OCI-LY7 (cell line): ENCODE data around the gene ECD. TPM values are rescaled to one million over a fixed set of nuclear protein-coding genes. Genes with fewer than 3 reads are reported as not detected.

Experiments
- Bru-seq: library from RNA; stranded (reverse); fragments of 400-500 nt; gene quantifications from one replicate; lab custom pipeline; 2021; lab: Mats Ljungman, UMichigan
- BruChase-seq, 2 experiments: library from RNA; stranded (reverse); fragments of 400-500 nt; gene quantifications; one replicate each; lab custom pipeline; 2021; lab: Mats Ljungman, UMichigan
- BruUV-seq: library from RNA; stranded (reverse); fragments of 400-500 nt; replicated peaks from 2 replicates; lab custom pipeline; 2021; lab: Mats Ljungman, UMichigan
- CTCF ChIA-PET: fragments of 300-600 bp; sonication (Branson Sonifier 250); formaldehyde crosslinking; loops from one replicate; lab custom pipeline; 2022; ENCODE audit warnings: antibody characterized with exemption; ENCODE audit not compliant: unreplicated experiment; lab: Charles Lee
- POLR2A ChIA-PET: fragments of 300-600 bp; sonication (Branson Sonifier 250); formaldehyde crosslinking; loops from one replicate; lab custom pipeline; 2022; ENCODE audit warnings: antibody characterized with exemption; lab: Charles Lee
- DNase-seq: peaks from one replicate; pipeline ENCODE4 v3.0.0-alpha.2; 2015; ENCODE audit warnings: low spot score
- H2AFZ ChIP-seq: fragments of 200-600 bp; sonication (generic), shearing (Covaris generic); 2 replicates; pipeline ENCODE4 v1.6.1; 2014; ENCODE audit warnings: mild to moderate bottlenecking, antibody characterized with exemption, low read length, moderate library complexity
- H3K27ac ChIP-seq: fragments of 200-600 bp; sonication (generic); 2 replicates; pipeline ENCODE4 v1.5.1; 2014; ENCODE audit warnings: mixed run types, low read depth, mild to moderate bottlenecking, moderate library complexity, low read length, inconsistent platforms; ENCODE audit not compliant: poor library complexity, severe bottlenecking
- H3K36me3 ChIP-seq: fragments of 200-600 bp; sonication (generic); 2 replicates; pipeline ENCODE4 v1.6.1; 2014; ENCODE audit warnings: mild to moderate bottlenecking, antibody characterized with exemption, low read length, moderate library complexity, mixed read lengths; ENCODE audit not compliant: insufficient read depth
- H3K4me1 ChIP-seq: fragments of 200-600 bp; sonication (generic); 2 replicates; pipeline ENCODE4 v1.5.1; 2014; ENCODE audit warnings: mild to moderate bottlenecking, low read length; ENCODE audit not compliant: insufficient read depth, poor library complexity, severe bottlenecking
- H3K4me2 ChIP-seq: fragments of 200-600 bp; sonication (generic); 2 replicates; pipeline ENCODE4 v1.6.1; 2014; ENCODE audit warnings: mild to moderate bottlenecking, low read length
- H3K4me3 ChIP-seq: fragments of 200-600 bp; sonication (generic); 2 replicates; pipeline ENCODE4 v1.5.1; 2014; ENCODE audit warnings: mild to moderate bottlenecking, low read depth, low read length; ENCODE audit not compliant: poor library complexity, severe bottlenecking
- H3K79me2 ChIP-seq: fragments of 200-600 bp; sonication (generic); 2 replicates; pipeline ENCODE4 v1.6.1; 2016; ENCODE audit warnings: low read depth, mild to moderate bottlenecking, low read length, moderate library complexity, mixed read lengths; ENCODE audit not compliant: insufficient read depth
- H3K9me2 ChIP-seq: fragments of 200-600 bp; sonication (generic); 2 replicates; pipeline ENCODE4 v1.6.1; 2016; ENCODE audit warnings: mild to moderate bottlenecking, low read length, mixed read lengths; ENCODE audit not compliant: insufficient read depth
- H3K9me3 ChIP-seq: fragments of 200-600 bp; sonication (generic); 2 replicates; pipeline ENCODE4 v1.6.1; 2014; ENCODE audit warnings: mild to moderate bottlenecking, mixed run types, low read length, mixed read lengths
- H4K20me1 ChIP-seq: fragments of 200-600 bp; sonication (generic); 2 replicates; pipeline ENCODE4 v1.6.1; 2014; ENCODE audit warnings: mild to moderate bottlenecking, antibody characterized with exemption, low read length, moderate library complexity, mixed read lengths; ENCODE audit not compliant: insufficient read depth
- CTCF ChIP-seq: fragments of 200-600 bp; sonication (generic); conservative IDR thresholded peaks from 2 replicates; pipeline ENCODE4 v1.5.1; 2014; ENCODE audit warnings: mild to moderate bottlenecking, antibody characterized with exemption, low read length, moderate library complexity, mixed read lengths
- EZH2phosphoT487 ChIP-seq: fragments of 200-600 bp; sonication (generic); IDR thresholded peaks from 2 replicates; pipeline ENCODE4 v1.6.1; 2018; ENCODE audit warnings: low read depth, borderline replicate concordance, mild to moderate bottlenecking, mixed run types, antibody characterized with exemption, low read length, moderate library complexity, mixed read lengths
- intact Hi-C: fragments of 100-400 bp; cut with micrococcal nuclease; formaldehyde crosslinking; loops from one replicate; pipeline ENCODE4 v1.10.0; 2022; ENCODE audit not compliant: unreplicated experiment
- long read RNA-seq: library from polyadenylated mRNA; stranded (forward); transcript quantifications from one replicate; pipeline ENCODE4 v2.0.0, GENCODE V29; 2022
- total RNA-seq, 2 experiments: library from RNA; depleted of rRNA in 1 of 2; stranded (reverse); fragments of >200 nt in 1 of 2; shearing (Covaris generic) in 1 of 2; gene quantifications; 2 replicates each; pipeline ENCODE4 v1.2.3, GENCODE V29; 2014 to 2022

The ECD gene
- total RNA-seq (2014; rRNA removed; shearing (Covaris generic)) (24.6 and 27.3 TPM in 2 replicates), total RNA-seq (2022) (26.0 and 27.2 TPM in 2 replicates), Bru-seq, nascent RNA (percentile 85 among the genes with signal in this experiment), BruChase-seq, experiment 1, labeled RNA remaining after a 6-hour chase (percentile 74 among the genes with signal in this experiment), BruChase-seq, experiment 2, labeled RNA remaining after a 2-hour chase (percentile 79 among the genes with signal in this experiment)
- long read RNA-seq, transcript ECD-201 (14 exons, 3,069 nt), result major isoform, 68 of 85 reads
- long read RNA-seq, partial matches to known transcripts, result 2 of 85 reads
- long read RNA-seq, other reads (novel, unspliced or antisense), result 15 of 85 reads

DNA sequence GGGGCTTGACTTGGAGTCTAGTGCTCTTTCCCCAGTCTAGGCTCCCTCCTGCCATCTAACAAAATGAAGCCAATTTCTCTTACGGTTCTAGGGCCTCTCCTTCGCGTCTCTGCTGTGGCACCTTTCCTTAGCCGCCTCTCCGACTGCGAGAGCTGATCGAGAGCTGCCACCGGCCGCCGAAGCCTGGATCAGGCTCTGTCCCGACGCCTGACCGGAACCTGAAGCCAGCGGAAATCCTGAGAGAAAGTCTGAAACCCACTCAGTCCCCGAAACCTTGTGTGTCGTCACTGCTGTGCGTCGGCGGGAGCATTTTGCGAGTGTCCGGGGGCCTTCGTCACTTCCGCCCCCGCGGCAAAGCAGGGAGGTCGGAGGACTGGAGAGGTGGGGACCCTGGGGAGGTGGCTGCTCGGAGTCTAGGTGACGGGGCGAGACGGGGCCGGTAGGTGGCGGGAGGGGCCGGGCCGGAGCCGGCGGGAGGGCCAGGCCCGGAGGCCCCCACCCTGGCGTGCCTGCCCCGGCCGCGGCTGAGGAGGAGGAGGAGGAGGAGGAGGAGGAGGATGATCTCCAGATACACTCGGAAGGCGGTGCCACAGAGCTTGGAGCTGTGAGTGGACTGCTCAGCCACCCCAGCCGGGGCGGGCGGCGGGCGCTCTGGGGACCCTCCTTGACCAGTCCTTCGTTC lies at the start of gene ECD, which contains the start of gene FAM149B1:
Gene ECD (minus strand): TSS at position 226 of the 682 bp plus-strand sequence. CDS start 4,071 bp downstream, outside the sequence.
Gene FAM149B1 (plus strand): TSS at position 337 of the 682 bp plus-strand sequence. CDS start 221 bp downstream, at position 558.
- H3K4me1 ChIP-seq, result peaks cover 5% of the 10 kb centered on the region
- H4K20me1 ChIP-seq, result no peaks in the 10 kb centered on the region
- no TSS peak for BruUV-seq
- TF ChIP-seq EZH2phosphoT487 (no peak), CTCF (peak; percentile 35; the same call in 1 of the 2 replicates)
- H3K4me2 ChIP-seq, result peak within 1 kb of the TSS; percentile 71
- H2AFZ ChIP-seq, result peak within 1 kb of the TSS; percentile 58
- peaks cover 56% of the 10 kb centered on the region for H3K79me2 ChIP-seq
- peak; percentile 94 for DNase-seq
- H3K4me3 ChIP-seq, result peak within 1 kb of the TSS; percentile 86
- H3K36me3 ChIP-seq, result peaks cover 23% of the 10 kb centered on the region
- CTCF ChIA-PET, result no interaction called here
- POLR2A ChIA-PET, result interaction anchor here (0.5 to 3.5 kb wide), 7 partner anchors 10 to 477 kb away, joined by 3 to 23 read pairs (median 3); partner anchors contain the start of genes CFAP70 and P4HA1
- H3K9me2 ChIP-seq, result no peaks in the 10 kb centered on the region
- H3K27ac ChIP-seq, result peak within 1 kb of the TSS; percentile 51
- intact Hi-C loops, result loop anchor here (5.0 kb wide), 1 partner anchor 79 kb away; the partner anchor contains the start of gene DNAJC9
- no peaks in the 10 kb centered on the region; the same call in 1 of the 2 replicates for H3K9me3 ChIP-seq

DNA sequence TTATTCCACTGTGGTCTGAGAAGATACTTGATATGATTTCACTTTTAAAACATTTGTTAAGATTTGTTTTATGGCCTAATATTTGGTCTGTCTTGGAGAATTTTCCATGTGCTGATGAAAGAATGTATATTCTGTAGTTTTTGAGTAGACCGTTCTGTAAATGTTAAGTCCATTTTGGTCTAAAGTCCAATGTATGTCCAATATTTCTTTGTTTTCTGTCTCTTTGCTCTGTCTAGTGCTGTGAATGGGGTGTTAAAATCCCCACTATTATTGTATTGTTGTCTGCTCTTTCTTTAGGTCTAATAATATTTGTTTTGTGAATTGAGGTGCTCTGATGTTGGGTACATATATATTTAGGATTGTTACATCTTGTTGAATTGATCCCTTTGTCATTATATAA lies 47.9 kb upstream of the ECD start:
- intact Hi-C loops, result no loop called here
- CTCF ChIA-PET, result no interaction called here

More for the DNA sequence above, 47.9 kb upstream of the ECD start:
- no peaks in the 10 kb centered on the region for H3K79me2 ChIP-seq
- H2AFZ ChIP-seq, result no peak overlapping the region
- H3K4me3 ChIP-seq, result no peak overlapping the region
- no TSS peak for BruUV-seq
- POLR2A ChIA-PET, result no interaction called here
- H4K20me1 ChIP-seq, result no peaks in the 10 kb centered on the region
- H3K27ac ChIP-seq, result no peak overlapping the region
- H3K9me3 ChIP-seq, result no peaks in the 10 kb centered on the region
- H3K36me3 ChIP-seq, result peaks cover 13% of the 10 kb centered on the region
- no peaks in the 10 kb centered on the region for H3K9me2 ChIP-seq
- DNase-seq, result no peak
- no peak overlapping the region for H3K4me2 ChIP-seq
- TF ChIP-seq CTCF (no peak), EZH2phosphoT487 (no peak)
- no peaks in the 10 kb centered on the region for H3K4me1 ChIP-seq
